H1 (cell line): ENCODE data around the gene SLC12A5. TPM values are rescaled to one million over a fixed set of nuclear protein-coding genes. Genes with fewer than 3 reads are reported as not detected.

ENCODE experiments used
- CTCF ChIA-PET: fragments of 300-600 bp; sonication (Branson Sonifier 250); formaldehyde crosslinking; loops from one replicate; lab custom pipeline; 2021; ENCODE audit not compliant: partially characterized antibody; lab: Charles Lee
- POLR2A ChIA-PET: fragments of 300-600 bp; sonication (Branson Sonifier 250); formaldehyde crosslinking; loops from one replicate; lab custom pipeline; 2021; ENCODE audit warnings: inconsistent platforms; ENCODE audit not compliant: partially characterized antibody; lab: Charles Lee
- DNase-seq, 2 experiments: peaks; one replicate each; pipeline versions ENCODE4 v3.0.0 to v3.0.0-alpha.2; 2010 to 2022; ENCODE audit warnings: low spot score in 2 of 2, low read depth in 1 of 2, mixed read lengths in 1 of 2
- FAIRE-seq: peaks from 2 replicates; lab custom pipeline; 2011; peaks lifted over from hg19 to GRCh38; lab: Jason Lieb, UNC
- H2AFZ ChIP-seq: 2 replicates; pipeline ENCODE4 v1.8.1; 2012; ENCODE audit warnings: low read length, inconsistent platforms
- H2AK5ac ChIP-seq: 2 replicates; pipeline ENCODE4 v1.6.1; 2013; ENCODE audit warnings: low read depth, low read length
- H2BK120ac ChIP-seq: replicated peaks from 2 replicates; pipeline ENCODE3; 2013; ENCODE audit warnings: low read depth, low read length, inconsistent platforms
- H2BK12ac ChIP-seq: 2 replicates; pipeline ENCODE4 v1.6.1; 2013; ENCODE audit warnings: low read depth, low read length
- H2BK15ac ChIP-seq: 2 replicates; pipeline ENCODE4 v1.6.1; 2013; ENCODE audit warnings: low read length
- H2BK20ac ChIP-seq: 2 replicates; pipeline ENCODE4 v1.6.1; 2013; ENCODE audit warnings: low read length
- H2BK5ac ChIP-seq: 2 replicates; pipeline ENCODE4 v1.6.1; 2013; ENCODE audit warnings: low read depth, low read length
- H3K14ac ChIP-seq: 2 replicates; pipeline ENCODE4 v1.6.1; 2013; ENCODE audit warnings: inconsistent platforms; ENCODE audit not compliant: insufficient read length
- H3K18ac ChIP-seq: 2 replicates; pipeline ENCODE4 v1.6.1; 2013; ENCODE audit warnings: low read length; ENCODE audit errors: extremely low read depth
- H3K23ac ChIP-seq: 2 replicates; pipeline ENCODE4 v1.6.1; 2013; ENCODE audit warnings: inconsistent platforms; ENCODE audit not compliant: insufficient read length
- H3K23me2 ChIP-seq: 2 replicates; pipeline ENCODE4 v1.6.1; 2013; ENCODE audit warnings: low read depth, low read length
- H3K27ac ChIP-seq: 2 replicates; pipeline ENCODE4 v1.6.1; 2011; ENCODE audit warnings: low read depth, low read length, inconsistent platforms
- H3K27me3 ChIP-seq, 4 experiments: replicated peaks in 1 of 4; 1 replicate in 1 of 4; 2 replicates in 3 of 4; pipeline versions ENCODE4 v1.6.1 to v1.8.1; 2011 to 2013; ENCODE audit warnings: low read length in 3 of 4, mild to moderate bottlenecking in 3 of 4, inconsistent platforms in 2 of 4, mixed read lengths in 2 of 4, moderate library complexity in 1 of 4; ENCODE audit not compliant: control insufficient read depth in 3 of 4, insufficient read depth in 3 of 4; ENCODE audit errors: extremely low read depth in 1 of 4
- H3K36me3 ChIP-seq, 4 experiments: 2 replicates each; pipeline versions ENCODE4 v1.6.1 to v1.8.1; 2011 to 2013; ENCODE audit warnings: mild to moderate bottlenecking in 4 of 4, low read length in 3 of 4, moderate library complexity in 2 of 4, control low read depth in 1 of 4, inconsistent platforms in 1 of 4; ENCODE audit not compliant: insufficient read depth in 4 of 4, control insufficient read depth in 2 of 4
- H3K4ac ChIP-seq: replicated peaks from 2 replicates; pipeline ENCODE3; 2013; ENCODE audit warnings: low read length, low read depth, mixed read lengths, inconsistent platforms; ENCODE audit not compliant: insufficient read length
- H3K4me1 ChIP-seq, 4 experiments: replicated peaks in 1 of 4; 1 replicate in 1 of 4; 2 replicates in 3 of 4; pipeline versions ENCODE4 v1.6.1 to v1.8.1; 2011 to 2013; ENCODE audit warnings: low read length in 3 of 4, inconsistent platforms in 2 of 4, mixed read lengths in 1 of 4; ENCODE audit not compliant: insufficient read depth in 4 of 4, control insufficient read depth in 3 of 4
- H3K4me2 ChIP-seq, 2 experiments: 2 replicates each; pipeline versions ENCODE4 v1.6.1 to v1.8.1; 2011 to 2013; ENCODE audit warnings: low read depth in 2 of 2, low read length in 2 of 2, control low read depth in 1 of 2, inconsistent platforms in 1 of 2, mild to moderate bottlenecking in 1 of 2; ENCODE audit not compliant: insufficient read depth in 1 of 2
- H3K4me3 ChIP-seq, 4 experiments: fragments of 200-600, 300-600 bp in 1 of 4; sonication (generic), shearing (Covaris generic), sonication (Bioruptor Twin) in 1 of 4; 2 replicates each; pipeline versions ENCODE4 v1.5.1 to v1.8.1; 2011 to 2016; ENCODE audit warnings: low read length in 4 of 4, low read depth in 3 of 4, control low read depth in 2 of 4, inconsistent platforms in 2 of 4, mild to moderate bottlenecking in 2 of 4, mixed read lengths in 1 of 4, moderate library complexity in 1 of 4; ENCODE audit not compliant: insufficient read depth in 2 of 4; ENCODE audit errors: extremely low read depth in 1 of 4
- H3K56ac ChIP-seq: replicated peaks from 2 replicates; pipeline ENCODE3; 2013; ENCODE audit warnings: low read depth, mild to moderate bottlenecking, mixed read lengths, low read length, inconsistent platforms; ENCODE audit not compliant: insufficient read length
- H3K79me1 ChIP-seq: 2 replicates; pipeline ENCODE4 v1.6.1; 2013; ENCODE audit warnings: low read depth, low read length, control low read depth
- H3K79me2 ChIP-seq, 2 experiments: 2 replicates each; pipeline versions ENCODE4 v1.6.1 to v1.8.1; 2012 to 2013; ENCODE audit warnings: low read length in 2 of 2, mild to moderate bottlenecking in 2 of 2, inconsistent platforms in 1 of 2; ENCODE audit not compliant: insufficient read depth in 2 of 2, control insufficient read depth in 1 of 2
- H3K9ac ChIP-seq, 4 experiments: replicated peaks in 1 of 4; 1 replicate in 1 of 4; 2 replicates in 3 of 4; pipeline versions ENCODE4 v1.6.1 to v1.8.1; 2011 to 2013; ENCODE audit warnings: low read depth in 3 of 4, low read length in 3 of 4, control low read depth in 2 of 4, mild to moderate bottlenecking in 2 of 4, moderate library complexity in 2 of 4, inconsistent platforms in 1 of 4; ENCODE audit errors: extremely low read depth in 1 of 4
- H3K9me3 ChIP-seq, 2 experiments: 2 replicates each; pipeline versions ENCODE4 v1.6.1 to v1.8.1; 2012 to 2013; ENCODE audit warnings: mild to moderate bottlenecking in 2 of 2, moderate library complexity in 2 of 2, control low read depth in 1 of 2, inconsistent platforms in 1 of 2, low read depth in 1 of 2, low read length in 1 of 2, mixed read lengths in 1 of 2; ENCODE audit not compliant: insufficient read depth in 2 of 2
- H4K20me1 ChIP-seq, 2 experiments: replicated peaks in 1 of 2; 2 replicates each; pipeline versions ENCODE3 to v1.8.1; 2011 to 2013; ENCODE audit warnings: inconsistent platforms in 2 of 2, low read length in 2 of 2, mild to moderate bottlenecking in 1 of 2; ENCODE audit not compliant: insufficient read depth in 2 of 2, control insufficient read depth in 1 of 2
- H4K5ac ChIP-seq: 2 replicates; pipeline ENCODE4 v1.6.1; 2013; ENCODE audit warnings: low read length, low read depth, mixed read lengths, inconsistent platforms; ENCODE audit not compliant: insufficient read length
- H4K8ac ChIP-seq: 2 replicates; pipeline ENCODE4 v1.8.0; 2013; ENCODE audit warnings: mild to moderate bottlenecking, moderate library complexity, low read length, inconsistent platforms; ENCODE audit not compliant: insufficient read depth; ENCODE audit errors: extremely low read depth
- H4K91ac ChIP-seq: replicated peaks from 2 replicates; pipeline ENCODE3; 2013; ENCODE audit warnings: low read length, mixed read lengths, inconsistent platforms; ENCODE audit not compliant: insufficient read length
- ATF2 ChIP-seq: IDR thresholded peaks from 2 replicates; pipeline ENCODE4 v1.6.1; 2012; ENCODE audit warnings: low read length, inconsistent platforms
- CHD2 ChIP-seq: IDR thresholded peaks from 2 replicates; pipeline ENCODE4 v1.6.1; 2012; ENCODE audit warnings: low read length, improper control_type of control experiment
- CTCF ChIP-seq, 3 experiments: IDR thresholded peaks; 1 replicate in 2 of 3; 2 replicates in 1 of 3; pipeline versions ENCODE4 v1.5.1 to v1.6.1; 2011; ENCODE audit warnings: low read length in 3 of 3, mild to moderate bottlenecking in 3 of 3, inconsistent platforms in 2 of 3, low read depth in 1 of 3, moderate library complexity in 1 of 3; ENCODE audit not compliant: insufficient read depth in 1 of 3; ENCODE audit errors: control extremely low read depth in 1 of 3
- FOSL1 ChIP-seq: IDR thresholded peaks from 2 replicates; pipeline ENCODE4 v1.6.1; 2011; ENCODE audit warnings: mild to moderate bottlenecking, low read depth, low read length, moderate library complexity; ENCODE audit not compliant: insufficient read depth
- NRF1 ChIP-seq: IDR thresholded peaks from 2 replicates; pipeline ENCODE4 v1.6.1; 2011; ENCODE audit warnings: mild to moderate bottlenecking, low read depth, low read length, improper control_type of control experiment
- SIN3A ChIP-seq, 2 experiments: IDR thresholded peaks in 1 of 2; conservative IDR thresholded peaks in 1 of 2; 2 replicates each; pipeline ENCODE4 v1.6.1; 2011 to 2012; ENCODE audit warnings: low read length in 2 of 2, improper control_type of control experiment in 1 of 2, low read depth in 1 of 2, mild to moderate bottlenecking in 1 of 2
- SP2 ChIP-seq: IDR thresholded peaks from 2 replicates; pipeline ENCODE4 v1.6.1; 2012; ENCODE audit warnings: mild to moderate bottlenecking, low read length, inconsistent platforms
- USF2 ChIP-seq: IDR thresholded peaks from 2 replicates; pipeline ENCODE4 v1.6.1; 2011; ENCODE audit warnings: low read length, improper control_type of control experiment
- WGBS, 2 experiments: shearing (Covaris generic) in 1 of 2; methylation state at CpG; one replicate each; pipeline versions ENCODE4 v1.1.6 to v1.1.7; 2013 to 2015; ENCODE audit warnings: low lambda C conversion rate in 2 of 2, mixed read lengths in 2 of 2, inconsistent platforms in 1 of 2, low coverage in 1 of 2, missing lambda C conversion rate in 1 of 2; ENCODE audit not compliant: insufficient replicate concordance in 2 of 2, insufficient coverage in 1 of 2, insufficient read length in 1 of 2; ENCODE audit errors: extremely low coverage in 1 of 2, missing lambda C conversion rate in 1 of 2; 5-methylcytosine and 5-hydroxymethylcytosine counted together
- polyA plus RNA-seq, 7 experiments: library from polyadenylated mRNA; depleted of rRNA in 3 of 7; stranded (reverse) in 5 of 7; unstranded in 2 of 7; fragments of >200 nt in 5 of 7; fragments of 200-250 nt in 2 of 7; gene quantifications; 1 replicate in 5 of 7; 2 replicates in 1 of 7; 4 replicates in 1 of 7; pipeline versions ENCODE4 v1.2.1 to v1.2.3, GENCODE V29; 2011 to 2013; ENCODE audit warnings: missing spikeins in 2 of 7, mixed read lengths in 2 of 7
- total RNA-seq: library from RNA; stranded (reverse); fragmentation: NEBNext Ultra II Directional; extraction: Animal tissue kit (Norgen Biotek cat#: 25700); gene quantifications from 2 replicates; pipeline ENCODE4 v1.2.1, GENCODE V29; 2021

Gene SLC12A5
- total and polyA plus RNA-seq, 2 of the 8 experiments (the other 6 are each of a cell fraction or from before 2014, with no cell fraction given): 1.9 to 7.3 TPM

GRCh38 chr20:46100988-46101387 is 72.0 kb downstream of the SLC12A5 start:
- Histone ChIP-seq H2AK5ac (no peak overlapping the region), H3K36me3 (no peaks in the 10 kb centered on the region), H3K4ac (no peak overlapping the region), H3K23me2 (no peaks in the 10 kb centered on the region), H3K56ac (no peak overlapping the region), H2AFZ (no peak overlapping the region), H3K14ac (no peak overlapping the region), H3K9ac (no peak overlapping the region), H3K79me2 (no peaks in the 10 kb centered on the region), H3K4me2 (no peak overlapping the region), H2BK12ac (no peak overlapping the region), H3K4me3 (no peak overlapping the region), H2BK20ac (no peak overlapping the region), H2BK15ac (no peak overlapping the region), H4K91ac (no peak overlapping the region), H3K23ac (no peak overlapping the region), H3K4me1 (0 out of 7 replicates have a peak, but pooled peaks cover 0 to 5% (median under 1%) of the 10 kb centered on the region in 4 experiments), H4K5ac (no peak overlapping the region), H3K9me3 (0 out of 4 replicates have a peak, but pooled peaks cover 0 to 2% of the 10 kb centered on the region in 2 experiments), H3K79me1 (no peaks in the 10 kb centered on the region), H2BK5ac (no peak overlapping the region), H3K18ac (no peak overlapping the region), H3K27me3 (peaks cover 0 to 11% (median 4%) of the 10 kb centered on the region in 4 experiments; a peak in 2 of 7 replicates), H2BK120ac (no peak overlapping the region), H4K20me1 (no peaks in the 10 kb centered on the region), H3K27ac (no peak overlapping the region), H4K8ac (no peak overlapping the region)
- CTCF ChIA-PET: interaction anchor here (0.6 kb wide), 1 partner anchor 131 kb away, joined by 3 read pairs; no protein-coding TSS in a partner anchor
- no peak for DNase-seq
- POLR2A ChIA-PET: no interaction called here
- 90% methylated on average over 5 of the region's 5 CpGs; no CpG with 5 or more reads in 1 of the 2 experiments for WGBS, 2 experiments
- no peak for FAIRE-seq
- TF ChIP-seq SP2 (no peak), FOSL1 (no peak), CTCF (IDR thresholded peaks at IDR 0.05; ENCODE audit: control extremely low read depth in 1 of 3, insufficient read depth in 1 of 3, low read depth in 1 of 3, low read length in 3 of 3) (no peak), CHD2 (no peak), SIN3A (conservative IDR thresholded peaks at IDR 0.05 in 1 of 2, IDR thresholded peaks at IDR 0.05 in 1 of 2; ENCODE audit: low read depth in 1 of 2, low read length in 2 of 2) (no peak), USF2 (no peak), ATF2 (no peak), NRF1 (no peak)
